GM12878 (cell line): Measurements from ENCODE around the gene PLA2G4A. TPM values are rescaled to one million over a fixed set of nuclear protein-coding genes. Genes with fewer than 3 reads are reported as not detected.

ENCODE experiments used
- HDAC6 ChIP-seq: fragments of 200-600 bp; sonication (generic); IDR thresholded peaks from one replicate; pipeline ENCODE4 v1.8.0; 2017; ENCODE audit warnings: antibody characterized with exemption; ENCODE audit not compliant: unreplicated experiment
- IKZF2 ChIP-seq, 2 experiments: fragments of 450-650 bp; IDR thresholded peaks; 2 replicates each; pipeline ENCODE4 v1.6.1; 2017; ENCODE audit warnings: mild to moderate bottlenecking in 2 of 2, moderate library complexity in 2 of 2
- NFXL1 ChIP-seq: fragments of 450-650 bp; IDR thresholded peaks from 2 replicates; pipeline ENCODE4 v1.6.1; 2017; ENCODE audit warnings: antibody characterized with exemption, mild to moderate bottlenecking, borderline replicate concordance
- STAT3 ChIP-seq: IDR thresholded peaks from 2 replicates; pipeline ENCODE4 v1.6.1; 2011; ENCODE audit warnings: low read depth, low read length, improper control_type of control experiment
- YBX1 ChIP-seq: fragments of 450-650 bp; IDR thresholded peaks from 2 replicates; pipeline ENCODE4 v1.6.1; 2016; ENCODE audit warnings: antibody characterized with exemption
- ZNF622 ChIP-seq: fragments of 450-650 bp; IDR thresholded peaks from 2 replicates; pipeline ENCODE4 v1.6.1; 2017; ENCODE audit warnings: mild to moderate bottlenecking, inconsistent platforms
- polyA plus RNA-seq, 11 experiments: library from polyadenylated mRNA; depleted of rRNA in 4 of 11; unstranded in 6 of 11; stranded (reverse) in 5 of 11; fragments of >200 nt; fragmentation: Nextera tagmentation in 4 of 11; fragmentation: Illumina TruSeq in 1 of 11; extraction: Ambion mirVana in 4 of 11; extraction: Trizol in 1 of 11; gene quantifications; 1 replicate in 1 of 11; 2 replicates in 10 of 11; pipeline versions ENCODE4 v1.2.1 to v1.2.3, GENCODE V29; 2011 to 2016; ENCODE audit warnings: inconsistent platforms in 2 of 11, missing spikeins in 2 of 11, low read depth in 1 of 11
- total RNA-seq, 4 experiments: library from RNA; depleted of rRNA in 3 of 4; stranded (reverse); fragments of >200 nt in 3 of 4; fragmentation: Illumina TruSeq in 1 of 4; extraction: Trizol in 1 of 4; gene quantifications; 2 replicates each; pipeline versions ENCODE4 v1.2.1 to v1.2.3, GENCODE V29; 2013 to 2021
- TF ChIP-seq, protein P1 (sequence below): IDR thresholded peaks from 2 replicates; pipeline ENCODE4 v1.6.1; 2012; ENCODE audit warnings: low read depth, low read length, improper control_type of control experiment
- TF ChIP-seq, protein P2 (sequence below): fragments of 450-650 bp; IDR thresholded peaks from 2 replicates; pipeline ENCODE4 v1.6.1; 2017; ENCODE audit warnings: mild to moderate bottlenecking, moderate library complexity
- TF ChIP-seq, protein P3 (sequence below): IDR thresholded peaks from 2 replicates; pipeline ENCODE4 v1.6.1; 2011; ENCODE audit warnings: mild to moderate bottlenecking, low read depth, low read length, moderate library complexity; ENCODE audit not compliant: insufficient replicate concordance
- TF ChIP-seq, protein P4 (sequence below): IDR thresholded peaks from 2 replicates; pipeline ENCODE4 v1.6.1; 2011; ENCODE audit warnings: borderline replicate concordance, low read depth, mild to moderate bottlenecking, moderate library complexity, low read length; ENCODE audit not compliant: insufficient read depth, poor library complexity, severe bottlenecking

PLA2G4A gene
- total and polyA plus RNA-seq, 10 of the 15 experiments (the other 5 are each of a cell fraction or from before 2014, with no cell fraction given), result 0.70 to 3.3 (median 1.5) TPM; not detected in 1

DNA sequence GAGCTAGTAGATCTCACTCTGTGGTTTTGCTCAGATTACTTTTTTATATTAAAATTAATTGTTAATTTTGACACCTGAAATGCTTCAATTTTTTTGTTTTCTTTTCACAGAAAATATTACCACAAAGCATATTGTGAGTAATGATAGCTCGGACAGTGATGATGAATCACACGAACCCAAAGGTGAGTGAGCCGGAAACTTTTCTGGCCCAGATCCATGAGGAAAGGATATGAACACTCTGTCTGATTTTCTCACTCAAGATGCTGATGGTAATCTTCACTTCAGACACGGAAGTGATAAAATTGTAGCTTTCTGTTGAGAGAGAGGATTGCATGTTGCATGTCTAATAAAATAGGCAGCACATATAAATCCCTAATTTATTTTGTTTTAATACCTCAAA is 121.8 kb downstream of the PLA2G4A start (continued):
- TF ChIP-seq, protein P1, sequence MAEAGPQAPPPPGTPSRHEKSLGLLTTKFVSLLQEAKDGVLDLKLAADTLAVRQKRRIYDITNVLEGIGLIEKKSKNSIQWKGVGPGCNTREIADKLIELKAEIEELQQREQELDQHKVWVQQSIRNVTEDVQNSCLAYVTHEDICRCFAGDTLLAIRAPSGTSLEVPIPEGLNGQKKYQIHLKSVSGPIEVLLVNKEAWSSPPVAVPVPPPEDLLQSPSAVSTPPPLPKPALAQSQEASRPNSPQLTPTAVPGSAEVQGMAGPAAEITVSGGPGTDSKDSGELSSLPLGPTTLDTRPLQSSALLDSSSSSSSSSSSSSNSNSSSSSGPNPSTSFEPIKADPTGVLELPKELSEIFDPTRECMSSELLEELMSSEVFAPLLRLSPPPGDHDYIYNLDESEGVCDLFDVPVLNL, result no peak
- TF ChIP-seq, protein P2, sequence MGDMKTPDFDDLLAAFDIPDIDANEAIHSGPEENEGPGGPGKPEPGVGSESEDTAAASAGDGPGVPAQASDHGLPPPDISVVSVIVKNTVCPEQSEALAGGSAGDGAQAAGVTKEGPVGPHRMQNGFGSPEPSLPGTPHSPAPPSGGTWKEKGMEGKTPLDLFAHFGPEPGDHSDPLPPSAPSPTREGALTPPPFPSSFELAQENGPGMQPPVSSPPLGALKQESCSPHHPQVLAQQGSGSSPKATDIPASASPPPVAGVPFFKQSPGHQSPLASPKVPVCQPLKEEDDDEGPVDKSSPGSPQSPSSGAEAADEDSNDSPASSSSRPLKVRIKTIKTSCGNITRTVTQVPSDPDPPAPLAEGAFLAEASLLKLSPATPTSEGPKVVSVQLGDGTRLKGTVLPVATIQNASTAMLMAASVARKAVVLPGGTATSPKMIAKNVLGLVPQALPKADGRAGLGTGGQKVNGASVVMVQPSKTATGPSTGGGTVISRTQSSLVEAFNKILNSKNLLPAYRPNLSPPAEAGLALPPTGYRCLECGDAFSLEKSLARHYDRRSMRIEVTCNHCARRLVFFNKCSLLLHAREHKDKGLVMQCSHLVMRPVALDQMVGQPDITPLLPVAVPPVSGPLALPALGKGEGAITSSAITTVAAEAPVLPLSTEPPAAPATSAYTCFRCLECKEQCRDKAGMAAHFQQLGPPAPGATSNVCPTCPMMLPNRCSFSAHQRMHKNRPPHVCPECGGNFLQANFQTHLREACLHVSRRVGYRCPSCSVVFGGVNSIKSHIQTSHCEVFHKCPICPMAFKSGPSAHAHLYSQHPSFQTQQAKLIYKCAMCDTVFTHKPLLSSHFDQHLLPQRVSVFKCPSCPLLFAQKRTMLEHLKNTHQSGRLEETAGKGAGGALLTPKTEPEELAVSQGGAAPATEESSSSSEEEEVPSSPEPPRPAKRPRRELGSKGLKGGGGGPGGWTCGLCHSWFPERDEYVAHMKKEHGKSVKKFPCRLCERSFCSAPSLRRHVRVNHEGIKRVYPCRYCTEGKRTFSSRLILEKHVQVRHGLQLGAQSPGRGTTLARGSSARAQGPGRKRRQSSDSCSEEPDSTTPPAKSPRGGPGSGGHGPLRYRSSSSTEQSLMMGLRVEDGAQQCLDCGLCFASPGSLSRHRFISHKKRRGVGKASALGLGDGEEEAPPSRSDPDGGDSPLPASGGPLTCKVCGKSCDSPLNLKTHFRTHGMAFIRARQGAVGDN, result no peak
- TF ChIP-seq STAT3 (no peak), YBX1 (no peak), HDAC6 (no peak), IKZF2 (IDR thresholded peaks at IDR 0.05) (no peak), NFXL1 (no peak), ZNF622 (no peak)
- TF ChIP-seq, protein P3, sequence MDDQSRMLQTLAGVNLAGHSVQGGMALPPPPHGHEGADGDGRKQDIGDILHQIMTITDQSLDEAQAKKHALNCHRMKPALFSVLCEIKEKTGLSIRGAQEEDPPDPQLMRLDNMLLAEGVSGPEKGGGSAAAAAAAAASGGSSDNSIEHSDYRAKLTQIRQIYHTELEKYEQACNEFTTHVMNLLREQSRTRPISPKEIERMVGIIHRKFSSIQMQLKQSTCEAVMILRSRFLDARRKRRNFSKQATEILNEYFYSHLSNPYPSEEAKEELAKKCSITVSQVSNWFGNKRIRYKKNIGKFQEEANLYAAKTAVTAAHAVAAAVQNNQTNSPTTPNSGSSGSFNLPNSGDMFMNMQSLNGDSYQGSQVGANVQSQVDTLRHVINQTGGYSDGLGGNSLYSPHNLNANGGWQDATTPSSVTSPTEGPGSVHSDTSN, result no peak
- TF ChIP-seq, protein P4, sequence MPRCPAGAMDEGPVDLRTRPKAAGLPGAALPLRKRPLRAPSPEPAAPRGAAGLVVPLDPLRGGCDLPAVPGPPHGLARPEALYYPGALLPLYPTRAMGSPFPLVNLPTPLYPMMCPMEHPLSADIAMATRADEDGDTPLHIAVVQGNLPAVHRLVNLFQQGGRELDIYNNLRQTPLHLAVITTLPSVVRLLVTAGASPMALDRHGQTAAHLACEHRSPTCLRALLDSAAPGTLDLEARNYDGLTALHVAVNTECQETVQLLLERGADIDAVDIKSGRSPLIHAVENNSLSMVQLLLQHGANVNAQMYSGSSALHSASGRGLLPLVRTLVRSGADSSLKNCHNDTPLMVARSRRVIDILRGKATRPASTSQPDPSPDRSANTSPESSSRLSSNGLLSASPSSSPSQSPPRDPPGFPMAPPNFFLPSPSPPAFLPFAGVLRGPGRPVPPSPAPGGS, result no peak
